Thyroid gland (tissue), 4 donors: Measurements from ENCODE around the gene SCN10A. TPM values are rescaled to one million over a fixed set of nuclear protein-coding genes. Genes with fewer than 3 reads are reported as not detected.

ENCODE experiments used
- DNase-seq, 2 donors: peaks; one replicate each; pipeline ENCODE4 v3.0.0-alpha.2; 2019
- H3K27ac ChIP-seq, 3 donors: fragments of 200-600 bp; sonication (generic); 1 replicate in 2 of 3; 2 replicates in 1 of 3; pipeline ENCODE4 v1.5.1; 2016 to 2019; ENCODE audit warnings: mild to moderate bottlenecking in 1 of 3, moderate library complexity in 1 of 3
- H3K27me3 ChIP-seq: fragments of 200-600 bp; sonication (generic); one replicate; pipeline ENCODE4 v1.5.1; 2019
- H3K36me3 ChIP-seq, 2 donors: fragments of 200-600 bp; sonication (generic); one replicate each; pipeline ENCODE4 v1.5.1; 2016 to 2019
- H3K4me1 ChIP-seq, 2 donors: fragments of 200-600 bp; sonication (generic); one replicate each; pipeline ENCODE4 v1.5.1; 2017 to 2019
- H3K4me3 ChIP-seq, 3 donors: fragments of 200-600 bp; sonication (generic); replicated peaks in 1 of 3; 1 replicate in 2 of 3; 2 replicates in 1 of 3; pipeline ENCODE4 v1.5.1; 2016; ENCODE audit warnings: mild to moderate bottlenecking in 1 of 3
- H3K9me3 ChIP-seq: fragments of 200-600 bp; sonication (generic); one replicate; pipeline ENCODE4 v1.5.1; 2017
- POLR2A ChIP-seq, 2 donors: fragments of 450-650 bp; IDR thresholded peaks; one replicate each; pipeline ENCODE4 v1.6.1; 2017; ENCODE audit warnings: antibody characterized with exemption in 2 of 2, mild to moderate bottlenecking in 2 of 2, moderate library complexity in 1 of 2
- WGBS, 2 donors: methylation state at CpG; one replicate each; pipeline ENCODE4 v1.1.5; 2017; 5-methylcytosine and 5-hydroxymethylcytosine counted together
- intact Hi-C: fragments of 100-400 bp; cut with DNase I; formaldehyde crosslinking; loops from one replicate; pipeline ENCODE4 v1.15.1; 2023
- total RNA-seq, 4 donors: library from RNA; depleted of rRNA; stranded (reverse); fragments of >200 nt; gene quantifications; one replicate each; pipeline ENCODE4 v1.2.3, GENCODE V29; 2016
- TF ChIP-seq, protein P1 (sequence below), 6 experiments: fragments of 200-600 bp in 3 of 6; fragments of 450-650 bp in 3 of 6; sonication (generic) in 3 of 6; IDR thresholded peaks; one replicate each; pipeline ENCODE4 v1.5.1; 2016 to 2019; ENCODE audit warnings: antibody characterized with exemption in 6 of 6, mild to moderate bottlenecking in 2 of 6, inconsistent platforms in 1 of 6, moderate library complexity in 1 of 6

The SCN10A gene
- total RNA-seq, 4 donors from 2014 or later, result not detected

DNA sequence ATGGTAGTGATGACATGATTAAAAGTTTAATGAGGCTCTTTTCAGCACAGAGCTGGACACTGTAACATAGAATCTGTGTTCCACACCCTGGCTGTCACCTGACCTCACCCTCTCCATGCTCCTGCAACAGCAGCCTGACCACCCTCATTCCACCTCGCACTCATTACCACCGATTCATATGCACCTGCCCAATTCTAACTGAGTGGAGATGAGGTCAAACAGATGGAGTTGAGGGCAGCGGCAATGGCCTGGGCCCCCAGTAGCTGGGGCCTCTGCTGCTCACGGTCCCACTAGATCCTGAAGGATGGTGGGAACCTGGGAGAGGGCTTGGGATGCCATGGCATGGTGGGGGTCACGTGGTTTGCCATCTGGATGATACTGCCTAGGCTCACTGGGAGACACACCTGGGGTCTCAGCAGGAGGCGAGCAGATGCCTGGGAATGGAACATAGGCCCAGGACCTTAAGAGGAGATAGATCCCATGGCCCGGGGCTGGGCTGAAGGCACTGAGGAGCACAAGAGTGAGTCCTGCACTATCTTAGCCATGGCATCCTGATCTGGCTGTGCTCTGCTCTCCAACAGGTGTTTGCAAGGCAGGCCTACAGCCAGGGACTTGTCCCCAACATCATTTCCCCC is 167.9 kb downstream of the SCN10A start:
- WGBS, 2 donors, result 91 to 97% methylated on average over 6 to 7 of the region's 7 CpGs
- no peak overlapping the region for H3K27ac ChIP-seq
- H3K4me1 ChIP-seq, result peaks cover 7 to 18% of the 10 kb centered on the region in 2 donors
- intact Hi-C loops, result no loop called here
- TF ChIP-seq, protein P1, sequence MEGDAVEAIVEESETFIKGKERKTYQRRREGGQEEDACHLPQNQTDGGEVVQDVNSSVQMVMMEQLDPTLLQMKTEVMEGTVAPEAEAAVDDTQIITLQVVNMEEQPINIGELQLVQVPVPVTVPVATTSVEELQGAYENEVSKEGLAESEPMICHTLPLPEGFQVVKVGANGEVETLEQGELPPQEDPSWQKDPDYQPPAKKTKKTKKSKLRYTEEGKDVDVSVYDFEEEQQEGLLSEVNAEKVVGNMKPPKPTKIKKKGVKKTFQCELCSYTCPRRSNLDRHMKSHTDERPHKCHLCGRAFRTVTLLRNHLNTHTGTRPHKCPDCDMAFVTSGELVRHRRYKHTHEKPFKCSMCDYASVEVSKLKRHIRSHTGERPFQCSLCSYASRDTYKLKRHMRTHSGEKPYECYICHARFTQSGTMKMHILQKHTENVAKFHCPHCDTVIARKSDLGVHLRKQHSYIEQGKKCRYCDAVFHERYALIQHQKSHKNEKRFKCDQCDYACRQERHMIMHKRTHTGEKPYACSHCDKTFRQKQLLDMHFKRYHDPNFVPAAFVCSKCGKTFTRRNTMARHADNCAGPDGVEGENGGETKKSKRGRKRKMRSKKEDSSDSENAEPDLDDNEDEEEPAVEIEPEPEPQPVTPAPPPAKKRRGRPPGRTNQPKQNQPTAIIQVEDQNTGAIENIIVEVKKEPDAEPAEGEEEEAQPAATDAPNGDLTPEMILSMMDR (IDR thresholded peaks at IDR 0.05), result no peak
- no peak for TF ChIP-seq POLR2A (IDR thresholded peaks at IDR 0.05)
- H3K36me3 ChIP-seq, result no peaks in the 10 kb centered on the region
- H3K4me3 ChIP-seq, result no peak overlapping the region
- no peaks in the 10 kb centered on the region for H3K9me3 ChIP-seq
- H3K27me3 ChIP-seq, result no peaks in the 10 kb centered on the region
- no peak for DNase-seq

DNA sequence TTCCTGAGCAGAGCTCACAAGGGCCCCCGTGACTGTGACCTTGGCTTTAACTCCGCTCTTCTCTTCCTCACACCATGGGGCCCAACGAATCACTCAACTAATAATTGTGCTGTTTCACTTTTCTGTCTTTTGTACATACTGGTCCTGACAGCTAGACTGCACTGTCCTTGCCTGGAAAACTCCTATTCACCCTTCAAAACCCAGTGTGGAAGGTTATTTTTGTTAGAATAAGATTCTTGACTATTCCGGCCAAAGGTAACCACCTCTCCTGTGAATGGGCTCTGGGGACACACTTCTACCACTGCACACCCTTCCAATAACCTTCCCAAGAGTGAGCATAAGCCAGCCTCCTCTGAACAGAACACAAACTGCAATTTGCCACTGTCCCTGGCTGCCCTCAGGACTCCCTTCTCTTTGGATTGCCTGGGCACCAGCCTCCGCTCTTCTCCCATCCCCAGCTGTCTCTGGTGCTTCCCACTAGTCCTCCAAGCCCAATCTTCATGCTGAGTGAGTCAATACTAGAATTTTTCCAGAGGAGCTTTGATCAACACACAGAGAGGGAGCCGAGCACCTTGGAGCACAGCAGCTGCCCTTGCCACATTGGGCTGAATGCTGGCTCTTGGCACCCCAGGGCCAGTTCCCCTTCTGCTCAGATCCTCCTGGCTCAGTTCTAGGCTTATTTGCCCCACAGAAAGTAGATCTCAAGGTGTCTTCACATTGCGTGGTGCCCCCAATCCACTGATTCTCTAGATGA is 168.6 kb downstream of the SCN10A start:
- H3K36me3 ChIP-seq, result no peaks in the 10 kb centered on the region
- H3K4me1 ChIP-seq, result peaks cover 7 to 18% of the 10 kb centered on the region in 2 donors
- no peak for DNase-seq
- no peaks in the 10 kb centered on the region for H3K27me3 ChIP-seq
- TF ChIP-seq, protein P1 (IDR thresholded peaks at IDR 0.05), result no peak
- no peak for TF ChIP-seq POLR2A (IDR thresholded peaks at IDR 0.05)
- no peak overlapping the region for H3K4me3 ChIP-seq
- no peak overlapping the region for H3K27ac ChIP-seq
- intact Hi-C loops, result no loop called here
- H3K9me3 ChIP-seq, result no peaks in the 10 kb centered on the region
- WGBS, 2 donors, result 91% methylated on average over 7 of the region's 7 CpGs

Other genes with a start within 250 kb of the SCN10A start
- 1 to 10 TPM in 2 of 4 donors, under 1 TPM in 2; 0.13 to 1.9 (median 1.1) TPM for gene SCN5A, start 166.5 kb downstream of the SCN10A start, total RNA-seq
- gene SCN11A, start 235.7 kb upstream of the SCN10A start, total RNA-seq, result under 1 TPM; 0.13 to 0.33 (median 0.14) TPM
- gene WDR48, start 235.8 kb upstream of the SCN10A start, total RNA-seq, result 10 to 100 TPM; 49.8 to 83.2 (median 69.3) TPM